GM10248 (cell line): ENCODE data around the gene CD109.
A peak's percentile ranks its signal among the peaks of the same experiment; 100 is the strongest.

Source experiments
- CTCF ChIA-PET: fragments of 300-600 bp; sonication (Branson Sonifier 250); formaldehyde crosslinking; extraction: SDS; loops from one replicate; lab custom pipeline; 2021; ENCODE audit warnings: antibody characterized with exemption; lab: Yijun Ruan, JAX
- POLR2A ChIA-PET: fragments of 350-650 bp; sonication (Branson Sonifier 250); formaldehyde crosslinking; extraction: SDS; loops from one replicate; lab custom pipeline; 2020; ENCODE audit warnings: antibody characterized with exemption; lab: Yijun Ruan, JAX
- DNase-seq: peaks from one replicate; pipeline ENCODE4 v3.0.0; 2012; ENCODE audit errors: extremely low spot score
- CTCF ChIP-seq: IDR thresholded peaks from 2 replicates; pipeline ENCODE4 v1.5.1; 2012; ENCODE audit warnings: mild to moderate bottlenecking, low read depth; ENCODE audit errors: extremely low read depth, missing control alignments, control extremely low read depth

CD109 gene

GRCh38 chr6:73695619-73696421, at the start of gene CD109:
CD109 (plus strand) TSS chr6:73696203; CDS start chr6:73696216, 13 bp downstream.
- peak; percentile 52 for DNase-seq
- no peak for TF ChIP-seq CTCF
- ChIA-PET CTCF (no interaction called here), POLR2A (interaction anchor here (0.6 kb wide), 2 partner anchors 243 to 320 kb away, joined by 3 read pairs; no protein-coding TSS in a partner anchor)

DNA sequence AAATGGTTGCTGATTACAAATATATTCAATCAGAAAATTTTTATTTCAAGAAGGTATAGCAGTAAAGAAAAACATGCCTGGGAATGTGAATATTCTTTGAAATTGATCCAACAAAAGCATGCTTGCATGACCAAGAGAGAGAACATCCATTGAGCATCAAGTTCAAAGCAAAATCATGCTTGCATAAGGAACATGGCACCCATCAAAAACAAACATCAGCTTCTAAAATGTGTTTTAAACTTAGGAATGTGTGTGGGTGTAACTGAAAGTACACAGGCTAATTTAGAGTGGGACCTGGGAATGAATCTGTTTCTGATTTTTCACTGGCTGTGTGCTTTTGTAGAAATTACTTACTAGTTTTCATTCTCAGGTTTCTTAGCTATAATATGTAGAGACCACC, 47.8 kb upstream of the CD109 start:
- no peak for DNase-seq
- ChIA-PET CTCF (interaction anchor here (1.9 kb wide), 1 partner anchor 197 kb away, joined by 6 read pairs; no protein-coding TSS in a partner anchor), POLR2A (no interaction called here)
- TF ChIP-seq CTCF = no peak

DNA sequence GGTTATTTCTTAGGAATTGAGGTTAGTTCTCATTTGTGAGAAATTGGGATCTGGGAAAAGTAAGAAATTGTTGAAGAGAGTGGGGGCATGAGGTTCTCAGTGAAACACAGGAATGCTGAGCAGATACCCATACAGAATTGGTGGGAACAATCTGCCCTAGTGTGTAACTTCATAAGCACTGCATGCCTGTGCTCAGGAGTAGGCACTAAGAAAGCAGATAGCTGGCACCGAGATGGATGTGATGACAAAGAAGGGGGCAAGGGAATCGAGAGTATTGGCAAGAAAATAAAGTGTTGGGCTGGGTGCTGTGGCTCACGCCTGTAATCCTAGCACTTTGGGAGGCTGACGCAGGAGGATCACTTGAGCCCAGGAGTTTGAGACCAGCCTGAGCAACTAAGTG, 46.2 kb upstream of the CD109 start:
- DNase-seq = no peak
- POLR2A ChIA-PET = no interaction called here
- TF ChIP-seq CTCF = no peak
- CTCF ChIA-PET = no interaction called here

DNA sequence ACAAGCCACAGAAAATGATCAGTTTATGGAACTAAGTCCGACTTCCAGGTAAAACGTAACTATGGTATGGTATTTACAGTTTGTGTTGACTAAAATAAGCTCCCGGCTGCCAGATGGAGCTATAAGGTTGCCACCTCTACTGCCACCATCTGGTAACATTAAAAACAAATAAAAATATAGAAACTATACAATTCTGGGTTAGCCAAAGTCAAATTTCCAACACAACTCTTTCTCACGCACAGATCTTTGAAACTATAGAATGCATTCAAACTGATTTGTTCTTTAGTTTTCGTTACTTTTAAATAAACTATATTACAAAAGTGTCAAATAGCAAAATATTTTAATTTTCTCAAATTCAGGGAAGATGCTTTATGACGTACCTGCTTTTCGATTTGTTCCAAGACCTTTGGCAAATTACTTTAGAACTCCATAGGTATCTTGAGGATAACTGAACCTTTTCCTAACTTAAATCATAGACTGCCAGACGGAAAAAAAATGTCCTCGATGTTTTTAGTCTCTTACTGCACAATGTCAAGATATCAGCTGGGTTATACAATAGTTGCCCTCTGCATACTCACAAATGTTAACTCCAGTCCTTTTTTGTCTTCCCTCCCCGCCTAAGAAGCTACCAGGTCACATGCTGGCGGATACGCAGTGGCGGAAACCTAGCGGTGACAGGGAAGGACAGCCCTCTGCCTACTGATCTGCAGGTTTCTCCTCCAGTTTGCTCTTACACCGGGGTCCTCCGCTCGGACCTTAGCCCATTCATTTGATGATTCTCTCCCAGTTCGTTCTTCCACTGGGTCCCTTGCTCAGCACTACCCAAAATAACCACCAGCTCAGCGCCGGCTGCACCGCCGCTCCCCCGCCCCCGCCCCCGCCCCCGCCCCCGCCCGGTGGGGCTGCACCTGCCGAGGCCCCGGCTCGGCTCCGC, 43.1 kb upstream of the CD109 start:
- TF ChIP-seq CTCF = peak; percentile 15
- ChIA-PET CTCF (interaction anchor here (0.6 to 4.3 kb wide), 23 partner anchors 10 to 1559 kb away, joined by 3 to 27 read pairs (median 6); partner anchors contain the start of gene MTO1), POLR2A (interaction anchor here (0.5 to 2.8 kb wide), 8 partner anchors 9 to 1648 kb away, joined by 3 to 17 read pairs (median 4); partner anchors contain the start of gene EEF1A1)
- DNase-seq = peak; percentile 73

DNA sequence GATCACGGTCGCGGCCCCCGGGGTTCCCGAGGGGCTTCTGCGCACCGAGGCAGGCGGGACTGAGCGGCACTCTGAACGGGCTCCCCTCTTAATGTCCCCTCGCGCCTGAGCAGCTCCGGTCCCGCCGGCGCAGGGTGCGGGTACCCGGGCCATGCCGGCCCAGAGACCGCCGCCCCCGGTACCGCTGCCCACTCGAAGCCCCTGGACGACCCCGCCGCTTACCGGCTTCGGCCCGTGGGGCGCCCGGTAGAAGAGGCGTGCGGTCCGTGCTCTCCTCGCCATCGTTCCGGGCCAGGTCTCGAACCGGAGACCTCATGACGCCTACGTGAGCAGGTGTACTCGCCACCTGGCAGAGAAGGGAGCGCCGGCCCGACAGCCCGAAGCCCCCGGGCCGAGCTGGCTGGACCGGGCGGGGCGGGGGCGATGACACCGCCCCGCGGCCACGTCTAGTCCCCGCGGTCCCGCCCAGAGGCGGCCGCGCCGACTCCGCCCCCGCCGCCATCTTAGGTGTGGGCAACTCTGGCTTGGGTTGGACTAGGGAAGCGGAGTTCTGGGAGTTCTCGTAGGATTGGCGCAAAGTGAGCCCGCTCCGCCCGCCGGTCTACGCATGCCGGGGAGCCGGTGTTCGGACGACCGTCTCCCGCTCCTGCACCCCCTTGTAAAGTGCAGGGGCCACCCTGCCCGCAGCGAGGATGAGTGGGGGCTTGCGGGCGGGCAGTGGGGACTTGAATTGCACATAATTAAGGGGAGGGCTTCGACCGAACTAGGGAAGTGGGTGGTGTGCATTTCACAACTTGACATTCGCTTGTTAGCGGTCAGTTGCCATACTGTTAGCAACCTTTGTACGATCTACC, 42.2 kb upstream of the CD109 start, which contains the start of gene SLC17A5:
SLC17A5 (minus strand) TSS at position 422 of the 854 bp plus-strand sequence; CDS start at position 316, 106 bp downstream.
- TF ChIP-seq CTCF = no peak
- peak; percentile 95 for DNase-seq
- POLR2A ChIA-PET = interaction anchor here (0.5 to 2.8 kb wide), 8 partner anchors 10 to 1647 kb away, joined by 3 to 17 read pairs (median 4); partner anchors contain the start of gene EEF1A1
- CTCF ChIA-PET = interaction anchor here (0.8 to 4.3 kb wide), 19 partner anchors 11 to 1558 kb away, joined by 3 to 27 read pairs (median 5); partner anchors contain the start of gene MTO1
